ENCODE measurements around the gene SSX4B.
"Not testable (repeated sequence)": the region's sequence is repeated elsewhere in the genome, so short reads cannot be mapped to it uniquely, and the experiment has no call there.

The SSX4B gene, protein sequence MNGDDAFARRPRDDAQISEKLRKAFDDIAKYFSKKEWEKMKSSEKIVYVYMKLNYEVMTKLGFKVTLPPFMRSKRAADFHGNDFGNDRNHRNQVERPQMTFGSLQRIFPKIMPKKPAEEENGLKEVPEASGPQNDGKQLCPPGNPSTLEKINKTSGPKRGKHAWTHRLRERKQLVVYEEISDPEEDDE

DNA sequence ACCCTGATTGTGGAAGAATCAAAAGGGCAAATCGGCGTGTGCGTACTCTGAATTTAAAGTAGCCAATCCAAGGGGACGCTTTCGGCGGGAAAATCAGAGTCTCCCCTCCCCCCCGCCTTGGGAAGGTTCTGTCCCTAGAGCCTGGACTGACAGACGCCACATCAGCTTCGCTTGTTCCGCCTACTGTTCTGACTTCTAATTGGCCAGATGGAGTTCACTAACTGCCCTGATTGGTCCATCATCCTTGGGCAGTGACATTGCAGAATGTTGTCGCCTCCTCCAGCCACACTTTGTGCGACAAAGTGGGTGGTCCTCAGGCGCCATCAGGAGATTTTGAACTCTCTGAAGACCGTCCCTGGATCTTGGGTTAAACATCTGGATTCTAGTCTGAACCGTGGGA, at the start of gene SSX4B:
Gene SSX4B, minus strand, starts transcription at position 101 of the 400 bp plus-strand sequence. CDS start 588 bp downstream, outside the sequence.
- FAIRE-seq = not testable (repeated sequence)

- FAIRE-seq = no peak
These were observed 48.8 kb upstream of the SSX4B start for GRCh38 chrX:48460606-48461005.

GRCh38 chrX:48460031-48460430, 48.3 kb upstream of the SSX4B start:
- no peak for FAIRE-seq

GRCh38 chrX:48459483-48459882, 47.7 kb upstream of the SSX4B start:
- FAIRE-seq = no peak

DNA sequence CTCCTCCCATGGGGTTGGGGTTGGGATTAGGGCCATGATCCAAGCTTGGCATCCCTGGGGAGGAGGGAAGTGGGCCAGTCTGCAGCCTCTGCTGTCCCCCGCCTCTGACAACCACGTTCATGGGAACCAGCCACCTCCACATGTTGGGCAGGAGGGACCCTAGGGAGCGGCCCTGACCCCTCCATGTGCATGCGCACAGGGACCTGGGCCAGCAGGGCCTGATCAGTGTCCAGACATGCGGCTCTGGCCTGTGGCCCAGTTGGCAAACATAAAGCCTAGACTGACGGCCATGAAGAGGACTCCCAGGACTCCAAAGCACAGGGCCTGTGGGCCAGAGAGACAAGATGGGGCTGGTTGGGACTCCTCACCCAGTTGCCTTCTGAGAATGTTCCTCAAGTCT, 47.0 kb upstream of the SSX4B start:
- no peak for FAIRE-seq

- no peak for FAIRE-seq
These were observed 45.0 kb upstream of the SSX4B start for GRCh38 chrX:48456628-48457331.

DNA sequence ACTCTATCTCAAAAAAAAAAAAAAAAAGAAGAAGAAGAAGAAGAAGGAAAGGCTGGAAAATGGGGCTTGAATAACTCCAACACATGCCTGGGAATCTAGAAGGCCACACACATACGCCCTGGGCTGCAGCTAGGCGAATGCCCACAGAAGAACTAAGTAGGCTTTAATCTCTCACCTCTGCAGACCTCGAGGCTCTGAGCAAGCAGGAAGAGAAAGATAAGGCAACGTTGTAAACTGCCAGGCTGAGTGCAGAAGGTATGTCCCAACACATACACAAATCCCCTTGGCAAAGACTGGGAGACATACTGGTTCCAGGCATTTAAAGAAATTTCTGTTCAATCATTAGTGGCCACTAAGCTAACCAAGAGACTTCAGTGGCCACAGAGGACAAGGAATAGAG, 39.9 kb upstream of the SSX4B start:
- no peak for FAIRE-seq

GRCh38 chrX:48450076-48450475, 38.3 kb upstream of the SSX4B start:
- peak; percentile 14 for FAIRE-seq

GRCh38 chrX:48447201-48447600, 35.4 kb upstream of the SSX4B start:
- FAIRE-seq = not testable (repeated sequence)

DNA sequence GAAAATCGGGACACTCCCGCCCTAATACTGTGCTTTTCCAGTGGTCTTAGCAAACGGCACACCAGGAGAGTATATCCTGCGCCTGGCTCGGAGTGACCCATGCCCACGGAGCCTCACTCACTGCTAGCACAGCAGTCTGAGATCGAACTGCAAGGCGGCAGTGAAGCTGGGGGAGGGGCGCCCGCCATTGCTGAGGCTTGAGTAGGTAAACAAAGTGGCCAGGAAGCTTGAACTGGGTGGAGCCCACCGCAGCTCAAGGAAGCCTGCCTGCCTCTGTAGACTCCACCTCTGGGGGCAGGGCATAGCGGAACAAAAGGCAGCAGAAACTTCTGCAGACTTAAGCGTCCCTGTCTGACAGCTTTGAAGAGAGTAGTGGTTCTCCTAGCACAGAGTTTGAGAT, 22.0 kb upstream of the SSX4B start:
- not testable (repeated sequence) for FAIRE-seq

- FAIRE-seq = not testable (repeated sequence)
These were observed 18.4 kb upstream of the SSX4B start for GRCh38 chrX:48430166-48430565.

GRCh38 chrX:48429606-48430005, 17.8 kb upstream of the SSX4B start:
- not testable (repeated sequence) for FAIRE-seq

GRCh38 chrX:48427027-48427716, 15.4 kb upstream of the SSX4B start:
- not testable (repeated sequence) for FAIRE-seq

DNA sequence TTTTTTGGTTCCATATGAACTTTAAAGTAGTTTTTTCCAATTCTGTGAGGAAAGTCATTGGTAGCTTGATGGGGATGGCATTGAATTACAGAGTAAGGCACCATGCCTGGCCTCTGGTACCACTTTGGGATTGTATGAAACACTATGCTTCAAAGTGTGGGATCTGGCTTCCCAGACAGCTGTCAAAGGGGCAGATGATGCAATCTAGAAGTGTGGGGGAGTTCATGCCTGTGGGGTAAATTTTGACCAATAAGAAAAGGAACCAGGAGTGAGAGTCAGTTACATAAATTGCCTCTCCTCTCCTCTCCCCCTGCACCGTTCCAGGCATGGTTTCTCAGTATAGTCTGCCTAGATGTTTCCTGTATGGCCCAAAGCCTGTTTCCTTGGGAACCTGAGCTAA, 13.9 kb downstream of the SSX4B start:
- FAIRE-seq = not testable (repeated sequence)

DNA sequence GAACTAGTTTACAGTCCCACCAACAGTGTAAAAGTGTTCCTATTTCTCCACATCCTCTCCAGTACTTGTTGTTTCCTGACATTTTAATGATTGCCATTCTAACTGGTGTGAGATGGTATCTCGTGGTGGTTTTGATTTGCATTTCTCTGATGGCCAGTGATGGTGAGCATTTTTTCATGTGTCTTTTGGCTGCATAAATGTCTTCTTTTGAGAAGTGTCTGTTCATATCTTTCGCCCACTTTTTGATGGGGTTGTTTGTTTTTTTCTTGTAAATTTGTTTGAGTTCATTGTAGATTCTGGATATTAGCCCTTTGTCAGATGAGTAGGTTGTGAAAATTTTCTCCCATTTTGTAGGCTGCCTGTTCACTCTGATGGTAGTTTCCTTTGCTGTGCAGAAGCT, 14.8 kb downstream of the SSX4B start:
- not testable (repeated sequence) for FAIRE-seq

DNA sequence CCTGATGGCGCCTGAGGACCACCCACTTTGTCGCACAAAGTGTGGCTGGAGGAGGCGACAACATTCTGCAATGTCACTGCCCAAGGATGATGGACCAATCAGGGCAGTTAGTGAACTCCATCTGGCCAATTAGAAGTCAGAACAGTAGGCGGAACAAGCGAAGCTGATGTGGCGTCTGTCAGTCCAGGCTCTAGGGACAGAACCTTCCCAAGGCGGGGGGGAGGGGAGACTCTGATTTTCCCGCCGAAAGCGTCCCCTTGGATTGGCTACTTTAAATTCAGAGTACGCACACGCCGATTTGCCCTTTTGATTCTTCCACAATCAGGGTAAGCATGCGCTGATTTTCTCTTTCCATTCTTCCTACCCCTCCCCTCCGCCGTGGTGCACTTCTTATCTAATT, 28.5 kb downstream of the SSX4B start, which contains the start of gene SSX4:
Gene SSX4, plus strand, starts transcription at position 301 of the 400 bp plus-strand sequence. CDS start 515 bp downstream, outside the sequence.
- FAIRE-seq = not testable (repeated sequence)

- peak; percentile 97 for FAIRE-seq
These were observed 41.4 kb downstream of the SSX4B start for GRCh38 chrX:48370408-48370807.

DNA sequence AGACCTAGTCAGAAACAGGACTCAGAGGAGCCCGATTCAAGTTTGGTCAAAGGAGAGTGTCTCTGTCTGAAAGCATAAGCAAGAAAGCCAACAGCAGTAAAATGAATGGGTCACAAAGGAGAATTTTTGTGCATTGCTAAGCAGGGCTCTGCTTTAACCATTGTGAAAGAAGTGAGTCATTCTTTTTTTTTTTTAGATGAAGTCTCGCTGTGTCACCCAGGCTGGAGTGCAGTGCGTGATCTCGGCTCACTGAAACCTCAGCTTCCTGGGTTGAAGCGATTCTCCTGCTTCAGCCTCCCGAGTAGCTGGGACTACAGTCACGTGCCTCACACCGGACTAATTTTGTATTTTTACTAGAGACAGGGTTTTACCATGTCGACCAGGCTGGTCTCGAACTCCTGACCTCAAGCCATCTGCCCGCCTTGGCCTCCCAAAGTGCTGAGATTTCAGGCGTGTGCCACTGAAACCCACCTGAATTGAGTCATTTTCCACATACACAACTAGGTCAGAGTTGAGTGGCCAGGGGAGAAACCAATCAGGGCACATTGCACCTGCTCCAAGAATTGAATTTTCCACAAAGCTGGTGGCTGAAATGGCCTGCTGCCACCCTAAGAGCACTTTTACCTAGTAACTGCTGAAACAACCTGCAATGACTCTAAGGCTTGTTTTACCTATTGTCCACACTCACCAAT, 43.9 kb downstream of the SSX4B start:
- not testable (repeated sequence) for FAIRE-seq

DNA sequence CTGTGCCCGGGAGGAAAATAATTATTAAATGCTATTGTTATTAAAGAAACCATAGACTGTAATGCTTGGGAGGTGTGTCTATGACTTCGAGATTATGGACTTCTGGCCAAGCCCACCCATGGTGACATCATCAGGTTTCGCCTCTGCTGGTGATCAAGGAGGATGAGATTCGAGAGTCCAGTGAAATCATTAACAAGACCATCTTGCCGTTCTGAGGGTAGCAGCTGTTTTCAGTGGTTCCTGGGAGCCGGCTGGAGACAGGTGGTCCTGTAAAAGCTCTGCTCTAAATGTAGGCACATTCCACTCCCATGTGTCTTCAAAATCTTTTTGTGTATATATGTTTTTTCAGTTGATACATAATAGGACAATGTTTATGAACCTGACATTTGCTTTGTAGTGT, 52.5 kb downstream of the SSX4B start:
- FAIRE-seq = not testable (repeated sequence)

DNA sequence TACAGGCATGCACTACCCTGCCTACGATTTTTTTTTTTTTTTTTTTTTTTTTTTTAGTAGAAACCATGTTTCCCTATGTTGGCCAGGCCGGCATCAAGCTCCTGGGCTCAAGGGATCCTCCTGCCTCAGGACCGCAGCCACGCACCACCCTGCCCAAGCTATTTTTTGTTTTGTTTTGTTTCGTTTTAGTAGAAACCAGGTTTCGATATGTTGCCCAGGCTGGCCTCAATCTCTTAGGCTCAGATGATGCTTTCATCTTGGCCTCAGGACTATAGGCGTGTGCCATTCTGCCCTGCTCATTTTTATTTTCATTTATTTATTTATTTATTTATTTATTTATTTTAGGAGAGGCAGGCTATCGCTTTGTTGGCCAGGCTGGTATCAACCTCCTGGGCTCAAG, 54.1 kb downstream of the SSX4B start:
- FAIRE-seq = no peak

GRCh38 chrX:48356315-48357094, 55.3 kb downstream of the SSX4B start, which contains the start of gene SSX3:
SSX3 (minus strand) TSS chrX:48356703; CDS start chrX:48355249, 1,454 bp downstream.
- FAIRE-seq = not testable (repeated sequence)
